C4-2B (cell line): ENCODE results near the gene UBE2V1.

ENCODE experiments used
- CTCF ChIP-seq: fragments of 450-650 bp; conservative IDR thresholded peaks from 2 replicates; pipeline ENCODE4 v1.5.1; 2017; ENCODE audit warnings: mild to moderate bottlenecking
- ZFX ChIP-seq: fragments of 450-650 bp; IDR thresholded peaks from 2 replicates; pipeline ENCODE4 v1.6.1; 2017

GRCh38 chr20:50129662-50130355 lies 16.9 kb upstream of the UBE2V1 start:
- TF ChIP-seq CTCF: no peak
- no peak for TF ChIP-seq ZFX
